Measurements from ENCODE around the gene RNU1-2.
A peak's percentile ranks its signal among the peaks of the same experiment; 100 is the strongest.

The RNU1-2 gene

GRCh38 chr1:16903054-16903453 lies 7.3 kb downstream of the RNU1-2 start:
- TF ChIP-seq, protein P1, sequence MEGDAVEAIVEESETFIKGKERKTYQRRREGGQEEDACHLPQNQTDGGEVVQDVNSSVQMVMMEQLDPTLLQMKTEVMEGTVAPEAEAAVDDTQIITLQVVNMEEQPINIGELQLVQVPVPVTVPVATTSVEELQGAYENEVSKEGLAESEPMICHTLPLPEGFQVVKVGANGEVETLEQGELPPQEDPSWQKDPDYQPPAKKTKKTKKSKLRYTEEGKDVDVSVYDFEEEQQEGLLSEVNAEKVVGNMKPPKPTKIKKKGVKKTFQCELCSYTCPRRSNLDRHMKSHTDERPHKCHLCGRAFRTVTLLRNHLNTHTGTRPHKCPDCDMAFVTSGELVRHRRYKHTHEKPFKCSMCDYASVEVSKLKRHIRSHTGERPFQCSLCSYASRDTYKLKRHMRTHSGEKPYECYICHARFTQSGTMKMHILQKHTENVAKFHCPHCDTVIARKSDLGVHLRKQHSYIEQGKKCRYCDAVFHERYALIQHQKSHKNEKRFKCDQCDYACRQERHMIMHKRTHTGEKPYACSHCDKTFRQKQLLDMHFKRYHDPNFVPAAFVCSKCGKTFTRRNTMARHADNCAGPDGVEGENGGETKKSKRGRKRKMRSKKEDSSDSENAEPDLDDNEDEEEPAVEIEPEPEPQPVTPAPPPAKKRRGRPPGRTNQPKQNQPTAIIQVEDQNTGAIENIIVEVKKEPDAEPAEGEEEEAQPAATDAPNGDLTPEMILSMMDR (IDR thresholded peaks at IDR 0.05; ENCODE audit: insufficient read depth, low read length, poor library complexity, severe bottlenecking), result no peak
- Histone ChIP-seq H3K27me3 (replicated peaks; ENCODE audit: control insufficient read depth, insufficient read depth, low read length) (no peaks in the 10 kb centered on the region), H3K36me3 (ENCODE audit: control insufficient read depth, insufficient read depth, low read length) (no peaks in the 10 kb centered on the region), H3K4me3 (replicated peaks; ENCODE audit: low read depth, low read length) (no peak overlapping the region)
- DNase-seq (ENCODE audit: extremely low read depth, insufficient read length), result no peak

GRCh38 chr1:16903458-16903796 lies 7.6 kb downstream of the RNU1-2 start:
- H3K27me3 ChIP-seq (replicated peaks; ENCODE audit: control insufficient read depth, insufficient read depth, low read length), result no peaks in the 10 kb centered on the region
- TF ChIP-seq, protein P1 (IDR thresholded peaks at IDR 0.05; ENCODE audit: insufficient read depth, low read length, poor library complexity, severe bottlenecking), result no peak
- no peaks in the 10 kb centered on the region for H3K36me3 ChIP-seq (ENCODE audit: control insufficient read depth, insufficient read depth, low read length)
- H3K4me3 ChIP-seq (replicated peaks; ENCODE audit: low read depth, low read length), result peak overlapping the region; percentile 25; the same call in 1 of the 2 replicates
- no peak for DNase-seq (ENCODE audit: extremely low read depth, insufficient read length)

DNA sequence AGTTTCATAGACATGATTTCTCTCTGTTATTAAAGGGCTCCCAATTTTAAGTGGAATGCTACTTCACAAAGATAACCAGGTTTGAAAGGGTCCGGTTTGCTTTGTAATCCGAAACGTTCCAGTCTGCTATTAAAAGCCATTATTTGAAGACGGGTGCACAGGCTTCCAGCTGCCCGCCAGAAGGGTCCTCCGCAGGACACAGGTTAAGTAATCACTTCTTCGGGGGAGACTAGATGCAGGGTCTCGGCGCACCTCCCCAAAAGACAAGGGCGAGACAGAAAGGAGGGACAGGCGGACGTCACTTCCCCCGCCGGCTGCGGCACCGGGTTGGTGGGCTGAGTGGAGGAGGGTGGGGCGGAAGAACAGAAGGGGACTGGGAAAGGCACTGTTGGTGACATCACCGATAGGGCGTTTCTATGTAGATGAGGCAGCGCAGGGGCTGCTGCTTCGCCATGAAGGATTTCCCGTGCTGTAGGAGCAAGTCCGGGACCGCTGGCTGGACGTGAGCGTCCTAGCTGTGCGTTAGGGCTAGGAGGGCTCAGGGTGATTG lies 8.9 kb downstream of the RNU1-2 start:
- no peaks in the 10 kb centered on the region for H3K36me3 ChIP-seq (ENCODE audit: control insufficient read depth, insufficient read depth, low read length)
- H3K27me3 ChIP-seq (replicated peaks; ENCODE audit: control insufficient read depth, insufficient read depth, low read length), result no peaks in the 10 kb centered on the region
- peak; percentile 99 for DNase-seq (ENCODE audit: extremely low read depth, insufficient read length)
- peak overlapping the region; percentile 60 for H3K4me3 ChIP-seq (replicated peaks; ENCODE audit: low read depth, low read length)
- TF ChIP-seq, protein P1 (IDR thresholded peaks at IDR 0.05; ENCODE audit: insufficient read depth, low read length, poor library complexity, severe bottlenecking), result no peak

GRCh38 chr1:16905110-16905867 lies 9.5 kb downstream of the RNU1-2 start:
- peak; percentile 90 for DNase-seq (ENCODE audit: extremely low read depth, insufficient read length)
- H3K36me3 ChIP-seq (ENCODE audit: control insufficient read depth, insufficient read depth, low read length), result no peaks in the 10 kb centered on the region
- H3K27me3 ChIP-seq (replicated peaks; ENCODE audit: control insufficient read depth, insufficient read depth, low read length), result no peaks in the 10 kb centered on the region
- H3K4me3 ChIP-seq (replicated peaks; ENCODE audit: low read depth, low read length), result peak overlapping the region; percentile 60
- TF ChIP-seq, protein P1 (IDR thresholded peaks at IDR 0.05; ENCODE audit: insufficient read depth, low read length, poor library complexity, severe bottlenecking), result no peak

DNA sequence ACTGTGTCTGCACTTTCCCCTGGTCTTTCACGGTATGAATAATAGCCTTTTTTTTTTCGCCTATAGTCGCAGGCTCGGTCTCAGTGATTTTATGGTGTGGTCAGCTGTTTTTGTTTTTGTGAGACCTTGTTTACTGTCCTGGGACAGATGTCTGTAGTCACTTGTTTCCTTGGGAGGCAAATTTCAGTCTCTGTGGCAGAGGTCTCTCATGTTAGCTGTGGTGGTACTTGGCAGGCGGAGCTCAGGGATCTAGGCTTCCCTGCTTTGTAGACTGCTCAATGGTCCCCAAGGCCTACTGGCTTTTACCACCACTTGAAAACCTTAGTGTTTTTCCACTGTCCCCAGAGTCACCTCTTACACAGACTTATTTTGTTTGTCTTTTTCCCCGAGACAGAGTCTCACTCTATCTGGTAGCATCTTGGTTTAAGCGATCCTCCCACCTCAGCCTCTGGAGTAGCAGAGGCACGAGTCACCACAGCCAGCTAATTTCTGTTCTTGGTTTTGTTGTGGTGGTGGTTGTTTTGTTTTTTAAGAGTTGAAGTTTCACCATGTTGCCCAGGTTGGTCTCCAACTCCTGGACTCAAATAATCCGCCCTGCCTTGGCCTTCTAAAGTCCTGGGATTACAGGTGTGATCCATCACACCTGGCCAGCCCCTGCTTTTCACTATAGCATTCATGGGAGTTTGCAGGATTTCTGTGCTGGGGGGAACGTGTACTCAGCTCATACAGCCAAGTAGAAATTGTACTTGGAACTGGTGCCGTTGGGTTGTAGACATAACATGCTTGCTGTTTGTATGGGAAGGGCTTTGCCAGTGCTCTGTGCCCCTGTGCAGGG lies 10.3 kb downstream of the RNU1-2 start:
- Histone ChIP-seq H3K4me3 (replicated peaks; ENCODE audit: low read depth, low read length) (no peak overlapping the region), H3K36me3 (ENCODE audit: control insufficient read depth, insufficient read depth, low read length) (no peaks in the 10 kb centered on the region), H3K27me3 (replicated peaks; ENCODE audit: control insufficient read depth, insufficient read depth, low read length) (no peaks in the 10 kb centered on the region)
- no peak for DNase-seq (ENCODE audit: extremely low read depth, insufficient read length)
- TF ChIP-seq, protein P1 (IDR thresholded peaks at IDR 0.05; ENCODE audit: insufficient read depth, low read length, poor library complexity, severe bottlenecking), result no peak

All from GM06990 (cell line).